ENCODE results near the gene MEX3A. TPM values are rescaled to one million over a fixed set of nuclear protein-coding genes. Genes with fewer than 3 reads are reported as not detected.
A peak's percentile ranks its signal among the peaks of the same experiment; 100 is the strongest.
"Not testable (repeated sequence)": the region's sequence is repeated elsewhere in the genome, so short reads cannot be mapped to it uniquely, and the experiment has no call there.

MEX3A gene
- total and polyA plus RNA-seq, 3 experiments from 2014 or later = 0.24 to 1.0 TPM; not detected in 1

- DNase-seq = no peak
- H3K9me3 ChIP-seq (ENCODE audit: low read length) = no peaks in the 10 kb centered on the region
- H3K36me3 ChIP-seq (ENCODE audit: insufficient read depth, low read length) = no peaks in the 10 kb centered on the region
- H3K36me3 Mint-ChIP-seq = no peaks in the 10 kb centered on the region
- H3K27me3 ChIP-seq (ENCODE audit: insufficient read depth, low read length, poor library complexity, severe bottlenecking) = no peaks in the 10 kb centered on the region
- ChIA-PET CTCF (interaction anchor here (0.6 kb wide), 1 partner anchor 184 kb away, joined by 3 read pairs; no protein-coding TSS in a partner anchor), POLR2A (interaction anchor here (0.5 kb wide), 1 partner anchor 10 kb away, joined by 4 read pairs; no protein-coding TSS in a partner anchor)
- no peak overlapping the region for H3K27ac Mint-ChIP-seq
- no peak overlapping the region for H3K4me3 Mint-ChIP-seq
- H3K4me1 ChIP-seq (ENCODE audit: insufficient read depth, low read length) = no peaks in the 10 kb centered on the region
- H3K27me3 Mint-ChIP-seq = peaks cover 4 to 11% of the 10 kb centered on the region in 2 donors
- H3K27ac ChIP-seq (ENCODE audit: low read depth, low read length) = no peak overlapping the region
- H3K4me3 ChIP-seq (ENCODE audit: low read length) = no peak overlapping the region
- peaks cover 0 to 6% (median 0%) of the 10 kb centered on the region in 3 donors for H3K4me1 Mint-ChIP-seq
- no peaks in the 10 kb centered on the region for H3K9me3 Mint-ChIP-seq
Observed at GRCh38 chr1:156072251-156072650, 10.0 kb downstream of the MEX3A start.

GRCh38 chr1:156071332-156071816, 10.9 kb downstream of the MEX3A start:
- H3K27ac Mint-ChIP-seq; H3K27me3 ChIP-seq (ENCODE audit: insufficient read depth, low read length, poor library complexity, severe bottlenecking); H3K9me3 ChIP-seq (ENCODE audit: low read length); H3K9me3 Mint-ChIP-seq; H3K4me1 Mint-ChIP-seq; H3K27ac ChIP-seq (ENCODE audit: low read depth, low read length); POLR2A ChIA-PET; H3K4me3 Mint-ChIP-seq; DNase-seq; H3K36me3 ChIP-seq (ENCODE audit: insufficient read depth, low read length); H3K4me3 ChIP-seq (ENCODE audit: low read length); H3K4me1 ChIP-seq (ENCODE audit: insufficient read depth, low read length); H3K36me3 Mint-ChIP-seq: not testable (repeated sequence)
- peaks cover 4 to 11% of the 10 kb centered on the region in 2 donors for H3K27me3 Mint-ChIP-seq
- CTCF ChIA-PET = interaction anchor here (0.6 kb wide), 1 partner anchor 184 kb away, joined by 3 read pairs; no protein-coding TSS in a partner anchor

GRCh38 chr1:156070548-156070947, 11.7 kb downstream of the MEX3A start:
- Mint-ChIP-seq H3K36me3 (no peaks in the 10 kb centered on the region), H3K27ac (no peak overlapping the region), H3K4me3 (no peak overlapping the region), H3K27me3 (peaks cover 4 to 8% of the 10 kb centered on the region in 2 donors), H3K9me3 (no peaks in the 10 kb centered on the region), H3K4me1 (peaks cover 3 to 10% (median 5%) of the 10 kb centered on the region in 3 donors)
- ChIA-PET CTCF (no interaction called here), POLR2A (no interaction called here)
- no peak for DNase-seq
- Histone ChIP-seq H3K36me3 (ENCODE audit: insufficient read depth, low read length) (no peaks in the 10 kb centered on the region), H3K9me3 (ENCODE audit: low read length) (no peaks in the 10 kb centered on the region), H3K27ac (ENCODE audit: low read depth, low read length) (no peak overlapping the region), H3K4me3 (ENCODE audit: low read length) (no peak overlapping the region), H3K4me1 (ENCODE audit: insufficient read depth, low read length) (no peaks in the 10 kb centered on the region), H3K27me3 (ENCODE audit: insufficient read depth, low read length, poor library complexity, severe bottlenecking) (no peaks in the 10 kb centered on the region)

- no peak overlapping the region for H3K27ac Mint-ChIP-seq
- H3K4me1 Mint-ChIP-seq = peaks cover 3 to 7% (median 5%) of the 10 kb centered on the region in 3 donors
- Histone ChIP-seq H3K4me3 (ENCODE audit: low read length) (no peak overlapping the region), H3K27ac (ENCODE audit: low read depth, low read length) (no peak overlapping the region), H3K4me1 (ENCODE audit: insufficient read depth, low read length) (no peaks in the 10 kb centered on the region), H3K9me3 (ENCODE audit: low read length) (no peaks in the 10 kb centered on the region), H3K36me3 (ENCODE audit: insufficient read depth, low read length) (no peaks in the 10 kb centered on the region), H3K27me3 (ENCODE audit: insufficient read depth, low read length, poor library complexity, severe bottlenecking) (no peaks in the 10 kb centered on the region)
- H3K9me3 Mint-ChIP-seq = no peaks in the 10 kb centered on the region
- DNase-seq = no peak
- H3K36me3 Mint-ChIP-seq = no peaks in the 10 kb centered on the region
- no peak overlapping the region for H3K4me3 Mint-ChIP-seq
- peaks cover 3% of the 10 kb centered on the region in 2 donors for H3K27me3 Mint-ChIP-seq
- CTCF ChIA-PET = no interaction called here
- POLR2A ChIA-PET = no interaction called here
Observed at GRCh38 chr1:156069490-156070455, 12.5 kb downstream of the MEX3A start.

DNA sequence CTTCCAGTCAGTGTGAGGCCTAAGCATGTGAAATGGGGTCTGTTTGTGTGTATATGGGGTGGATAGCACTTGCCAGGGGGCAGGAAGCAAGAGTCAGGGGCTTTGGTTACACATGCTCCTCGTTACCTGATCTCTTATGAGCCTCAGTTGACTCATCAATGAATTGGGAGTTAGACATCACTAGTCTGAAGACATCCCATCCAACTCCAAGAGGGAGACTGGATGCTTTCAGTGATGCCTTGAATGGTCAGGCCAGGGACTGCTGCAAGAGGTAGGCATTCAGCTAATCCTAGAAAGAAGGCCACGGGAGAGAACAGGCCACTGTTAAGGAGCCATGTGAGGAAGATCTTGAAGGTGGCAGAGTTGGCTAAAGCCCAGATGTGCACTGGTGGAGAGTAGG, 15.0 kb downstream of the MEX3A start:
- ChIA-PET POLR2A (no interaction called here), CTCF (interaction anchor here (1.2 to 1.4 kb wide), 4 partner anchors 63 to 137 kb away, joined by 3 to 7 read pairs (median 4); partner anchors contain the start of gene KHDC4)
- no peak for DNase-seq

GRCh38 chr1:156065871-156066270, 16.4 kb downstream of the MEX3A start:
- Mint-ChIP-seq H3K4me3 (no peak overlapping the region), H3K36me3 (no peaks in the 10 kb centered on the region), H3K27me3 (no peaks in the 10 kb centered on the region), H3K27ac (peak overlapping the region in 1 of 8 donors; percentile 33), H3K9me3 (no peaks in the 10 kb centered on the region), H3K4me1 (peaks cover 3 to 7% (median 5%) of the 10 kb centered on the region in 3 donors)
- CTCF ChIA-PET = interaction anchor here (0.9 to 2.1 kb wide), 12 partner anchors 16 to 174 kb away, joined by 3 to 7 read pairs (median 3); partner anchors contain the start of gene KHDC4
- H3K4me3 ChIP-seq (ENCODE audit: low read length) = no peak overlapping the region
- no peaks in the 10 kb centered on the region for H3K4me1 ChIP-seq (ENCODE audit: insufficient read depth, low read length)
- DNase-seq = no peak
- no peak overlapping the region for H3K27ac ChIP-seq (ENCODE audit: low read depth, low read length)
- H3K27me3 ChIP-seq (ENCODE audit: insufficient read depth, low read length, poor library complexity, severe bottlenecking) = no peaks in the 10 kb centered on the region
- H3K9me3 ChIP-seq (ENCODE audit: low read length) = no peaks in the 10 kb centered on the region
- POLR2A ChIA-PET = no interaction called here
- H3K36me3 ChIP-seq (ENCODE audit: insufficient read depth, low read length) = no peaks in the 10 kb centered on the region

More for the DNA sequence above, 15.0 kb downstream of the MEX3A start:
- H3K27ac Mint-ChIP-seq = peak overlapping the region in 2 of 8 donors; percentile 7 to 24
- Histone ChIP-seq H3K27ac (ENCODE audit: low read depth, low read length) (no peak overlapping the region), H3K36me3 (ENCODE audit: insufficient read depth, low read length) (no peaks in the 10 kb centered on the region), H3K9me3 (ENCODE audit: low read length) (no peaks in the 10 kb centered on the region), H3K27me3 (ENCODE audit: insufficient read depth, low read length, poor library complexity, severe bottlenecking) (no peaks in the 10 kb centered on the region), H3K4me1 (ENCODE audit: insufficient read depth, low read length) (no peaks in the 10 kb centered on the region), H3K4me3 (ENCODE audit: low read length) (no peak overlapping the region)
- peaks cover 3 to 7% (median 5%) of the 10 kb centered on the region in 3 donors for H3K4me1 Mint-ChIP-seq
- peaks cover 3% of the 10 kb centered on the region in 2 donors for H3K27me3 Mint-ChIP-seq
- H3K4me3 Mint-ChIP-seq = no peak overlapping the region
- no peaks in the 10 kb centered on the region for H3K9me3 Mint-ChIP-seq
- no peaks in the 10 kb centered on the region for H3K36me3 Mint-ChIP-seq

DNA sequence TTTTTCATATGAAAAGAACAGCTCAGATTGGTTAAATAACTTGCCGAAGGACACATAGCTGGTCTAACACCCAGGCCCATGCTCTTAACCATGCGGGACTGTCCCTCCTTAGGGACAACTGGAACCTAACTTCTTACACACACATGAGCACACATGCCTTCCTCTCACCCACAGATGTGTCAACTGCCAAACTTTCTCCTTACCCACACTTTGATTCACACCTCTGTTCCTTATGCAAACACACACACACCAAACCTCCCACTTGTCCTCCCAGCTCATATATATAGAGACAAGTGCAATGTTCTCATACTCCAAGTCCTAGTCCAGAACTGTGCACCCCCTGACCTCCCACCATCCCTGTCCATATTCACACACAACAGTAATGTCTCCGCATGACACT, 17.1 kb downstream of the MEX3A start:
- H3K9me3 Mint-ChIP-seq = no peaks in the 10 kb centered on the region
- Histone ChIP-seq H3K4me3 (ENCODE audit: low read length) (no peak overlapping the region), H3K27me3 (ENCODE audit: insufficient read depth, low read length, poor library complexity, severe bottlenecking) (no peaks in the 10 kb centered on the region), H3K4me1 (ENCODE audit: insufficient read depth, low read length) (no peaks in the 10 kb centered on the region), H3K36me3 (ENCODE audit: insufficient read depth, low read length) (no peaks in the 10 kb centered on the region), H3K27ac (ENCODE audit: low read depth, low read length) (no peak overlapping the region), H3K9me3 (ENCODE audit: low read length) (no peaks in the 10 kb centered on the region)
- no peaks in the 10 kb centered on the region for H3K27me3 Mint-ChIP-seq
- ChIA-PET CTCF (interaction anchor here (0.9 to 2.1 kb wide), 5 partner anchors 16 to 127 kb away, joined by 3 to 6 read pairs (median 3); no protein-coding TSS in a partner anchor), POLR2A (no interaction called here)
- peak overlapping the region in 1 of 7 donors; percentile 1 for H3K4me3 Mint-ChIP-seq
- H3K36me3 Mint-ChIP-seq = no peaks in the 10 kb centered on the region
- DNase-seq = no peak
- H3K27ac Mint-ChIP-seq = peak overlapping the region in 3 of 8 donors; percentile 18 to 64 (median 41)
- H3K4me1 Mint-ChIP-seq = peaks cover 3 to 7% (median 5%) of the 10 kb centered on the region in 3 donors

DNA sequence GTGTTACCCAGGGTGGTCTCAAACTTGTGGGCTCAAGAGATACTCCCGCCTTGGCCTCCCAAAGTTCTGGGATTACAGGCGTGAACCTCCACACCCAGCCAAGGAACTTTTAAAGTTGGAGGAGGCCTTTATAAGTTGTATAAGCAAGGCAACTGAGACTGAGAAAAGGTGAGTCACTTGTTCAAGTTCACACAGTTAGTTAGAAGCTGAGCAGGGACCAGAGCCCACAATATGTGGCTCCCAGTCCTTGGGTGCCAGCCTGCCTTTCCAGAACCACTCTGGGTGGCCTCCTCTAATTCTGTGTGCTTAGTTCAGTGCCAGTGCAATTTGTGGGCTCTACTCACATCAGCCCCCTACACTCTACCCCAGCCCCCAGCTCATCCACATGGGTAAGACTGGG, 17.6 kb downstream of the MEX3A start:
- DNase-seq = no peak
- CTCF ChIA-PET = interaction anchor here (1.0 to 2.1 kb wide), 2 partner anchors 32 to 37 kb away, joined by 3 to 4 read pairs; no protein-coding TSS in a partner anchor
- no peak overlapping the region for H3K27ac ChIP-seq (ENCODE audit: low read depth, low read length)
- no peaks in the 10 kb centered on the region for H3K4me1 ChIP-seq (ENCODE audit: insufficient read depth, low read length)
- no peaks in the 10 kb centered on the region for H3K36me3 ChIP-seq (ENCODE audit: insufficient read depth, low read length)
- Mint-ChIP-seq H3K27me3 (no peaks in the 10 kb centered on the region), H3K4me3 (no peak overlapping the region), H3K36me3 (no peaks in the 10 kb centered on the region), H3K27ac (peak overlapping the region in 1 of 8 donors; percentile 19), H3K4me1 (peaks cover 3 to 7% (median 5%) of the 10 kb centered on the region in 3 donors), H3K9me3 (no peaks in the 10 kb centered on the region)
- H3K4me3 ChIP-seq (ENCODE audit: low read length) = no peak overlapping the region
- POLR2A ChIA-PET = no interaction called here
- H3K27me3 ChIP-seq (ENCODE audit: insufficient read depth, low read length, poor library complexity, severe bottlenecking) = no peaks in the 10 kb centered on the region
- no peaks in the 10 kb centered on the region for H3K9me3 ChIP-seq (ENCODE audit: low read length)
